Measurements from ENCODE around the gene GPR89A.
"Not testable (repeated sequence)": the region's sequence is repeated elsewhere in the genome, so short reads cannot be mapped to it uniquely, and the experiment has no call there.

GRCh38 chr1:145684858-145685257 is 77.1 kb downstream of the GPR89A start:
- not testable (repeated sequence) for TF ChIP-seq CTCF, POLR2A (IDR thresholded peaks at IDR 0.05)

Data from esophagus squamous epithelium (tissue), 4 donors.